Natural killer cell (primary cell): ENCODE measurements around the gene LYST. TPM values are rescaled to one million over a fixed set of nuclear protein-coding genes. Genes with fewer than 3 reads are reported as not detected.
A peak's percentile ranks its signal among the peaks of the same experiment; 100 is the strongest.

ENCODE experiments used
- ATAC-seq, 3 donors: fragments of 150-1000 bp in 2 of 3; fragments of 200-7000 bp in 1 of 3; cut with Tn5 transposase; 1 replicate in 1 of 3; 2 replicates in 2 of 3; pipeline ENCODE4 v1.10.0; 2021; ENCODE audit warnings: mild to moderate bottlenecking in 2 of 3, moderate library complexity in 2 of 3
- DNase-seq, 2 donors: peaks; one replicate each; pipeline versions ENCODE4 v3.0.0 to v3.0.0-alpha.2; 2013 to 2021; ENCODE audit warnings: mixed read lengths in 1 of 2
- H3K27ac ChIP-seq: one replicate; pipeline ENCODE4 v1.5.1; 2013; ENCODE audit warnings: mild to moderate bottlenecking, low read length
- H3K27me3 ChIP-seq: one replicate; pipeline ENCODE4 v1.6.1; 2013; ENCODE audit warnings: low read length; ENCODE audit not compliant: control insufficient read depth, insufficient read depth
- H3K36me3 ChIP-seq: one replicate; pipeline ENCODE4 v1.6.1; 2013; ENCODE audit warnings: low read length; ENCODE audit not compliant: control insufficient read depth, insufficient read depth
- H3K4me1 ChIP-seq: one replicate; pipeline ENCODE4 v1.6.1; 2013; ENCODE audit warnings: low read length; ENCODE audit not compliant: control insufficient read depth, insufficient read depth
- H3K4me3 ChIP-seq: one replicate; pipeline ENCODE4 v1.5.1; 2013; ENCODE audit warnings: low read length
- H3K9me3 ChIP-seq: one replicate; pipeline ENCODE4 v1.6.1; 2013; ENCODE audit warnings: low read length; ENCODE audit not compliant: control insufficient read depth, insufficient read depth
- H3K27ac Mint-ChIP-seq, 2 donors: one replicate each; pipeline ENCODE4 v1.8.0; 2022; ENCODE audit warnings: mild to moderate bottlenecking in 2 of 2, mixed read lengths in 2 of 2, moderate library complexity in 1 of 2
- H3K27me3 Mint-ChIP-seq, 2 donors: one replicate each; pipeline ENCODE4 v1.8.0; 2022; ENCODE audit warnings: low read depth in 2 of 2, mixed read lengths in 2 of 2
- H3K36me3 Mint-ChIP-seq: one replicate; pipeline ENCODE4 v1.8.0; 2022; ENCODE audit warnings: mixed read lengths
- H3K4me1 Mint-ChIP-seq, 2 donors: one replicate each; pipeline ENCODE4 v1.8.0; 2022; ENCODE audit warnings: mixed read lengths in 2 of 2
- H3K4me3 Mint-ChIP-seq: one replicate; pipeline ENCODE4 v1.8.0; 2022; ENCODE audit warnings: mild to moderate bottlenecking, moderate library complexity, mixed read lengths
- H3K9me3 Mint-ChIP-seq, 2 donors: one replicate each; pipeline ENCODE4 v1.8.0; 2022; ENCODE audit warnings: mixed read lengths in 2 of 2
- WGBS: methylation state at CpG from one replicate; pipeline ENCODE4 v1.1.7; 2013; ENCODE audit warnings: missing lambda C conversion rate; ENCODE audit not compliant: insufficient coverage; 5-methylcytosine and 5-hydroxymethylcytosine counted together
- intact Hi-C: fragments of 100-400 bp; cut with micrococcal nuclease; formaldehyde crosslinking; loops from one replicate; pipeline ENCODE4 v1.14.2; 2022
- total RNA-seq, 4 donors: library from RNA; stranded (reverse); fragments of 120-200 nt in 1 of 4; gene quantifications; one replicate each; pipeline versions ENCODE4 v1.2.3 to v1.2.4, GENCODE V29; 2013 to 2022
- TF ChIP-seq, protein P1 (sequence below): fragments of 200-600 bp; IDR thresholded peaks from one replicate; pipeline ENCODE4 v1.8.0; 2022; ENCODE audit warnings: antibody characterized with exemption

The LYST gene
- total RNA-seq, 3 donors from 2014 or later (not counting 1 experiment from before 2014, with no cell fraction given) = 89.9 to 115 (median 93.6) TPM

DNA sequence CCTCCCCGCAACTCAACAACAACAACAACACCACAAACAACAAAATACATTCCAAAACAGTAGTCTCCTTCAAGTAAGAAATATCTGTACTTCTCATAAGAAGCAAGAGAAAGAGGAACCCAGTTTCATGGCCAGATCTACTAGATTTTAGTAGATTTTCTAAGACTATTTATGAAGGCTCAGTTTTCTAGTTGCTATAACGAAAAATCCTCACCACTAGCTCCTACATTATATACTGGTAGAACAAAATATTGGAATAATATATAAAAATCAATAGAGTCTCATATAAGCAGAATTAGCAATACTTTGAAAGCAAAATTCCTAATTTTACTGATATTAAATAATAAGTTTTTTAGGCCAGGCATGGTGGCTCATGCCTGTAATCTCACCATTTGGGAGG, 86.9 kb downstream of the LYST start:
- TF ChIP-seq, protein P1, sequence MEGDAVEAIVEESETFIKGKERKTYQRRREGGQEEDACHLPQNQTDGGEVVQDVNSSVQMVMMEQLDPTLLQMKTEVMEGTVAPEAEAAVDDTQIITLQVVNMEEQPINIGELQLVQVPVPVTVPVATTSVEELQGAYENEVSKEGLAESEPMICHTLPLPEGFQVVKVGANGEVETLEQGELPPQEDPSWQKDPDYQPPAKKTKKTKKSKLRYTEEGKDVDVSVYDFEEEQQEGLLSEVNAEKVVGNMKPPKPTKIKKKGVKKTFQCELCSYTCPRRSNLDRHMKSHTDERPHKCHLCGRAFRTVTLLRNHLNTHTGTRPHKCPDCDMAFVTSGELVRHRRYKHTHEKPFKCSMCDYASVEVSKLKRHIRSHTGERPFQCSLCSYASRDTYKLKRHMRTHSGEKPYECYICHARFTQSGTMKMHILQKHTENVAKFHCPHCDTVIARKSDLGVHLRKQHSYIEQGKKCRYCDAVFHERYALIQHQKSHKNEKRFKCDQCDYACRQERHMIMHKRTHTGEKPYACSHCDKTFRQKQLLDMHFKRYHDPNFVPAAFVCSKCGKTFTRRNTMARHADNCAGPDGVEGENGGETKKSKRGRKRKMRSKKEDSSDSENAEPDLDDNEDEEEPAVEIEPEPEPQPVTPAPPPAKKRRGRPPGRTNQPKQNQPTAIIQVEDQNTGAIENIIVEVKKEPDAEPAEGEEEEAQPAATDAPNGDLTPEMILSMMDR = no peak
- peak overlapping the region in 1 of 2 donors; percentile 41 for H3K27ac Mint-ChIP-seq
- no peaks in the 10 kb centered on the region for H3K4me1 ChIP-seq
- H3K36me3 Mint-ChIP-seq = peaks cover 6% of the 10 kb centered on the region
- peaks cover 59% of the 10 kb centered on the region for H3K36me3 ChIP-seq
- H3K27ac ChIP-seq = no peak overlapping the region
- ATAC-seq (no peak), DNase-seq (no peak)
- no peaks in the 10 kb centered on the region for H3K27me3 Mint-ChIP-seq
- 100% methylated on average over 1 of the region's 2 CpGs for WGBS
- no peaks in the 10 kb centered on the region for H3K9me3 ChIP-seq
- no peaks in the 10 kb centered on the region for H3K9me3 Mint-ChIP-seq
- no peaks in the 10 kb centered on the region for H3K4me1 Mint-ChIP-seq
- no peaks in the 10 kb centered on the region for H3K27me3 ChIP-seq
- no peak overlapping the region for H3K4me3 Mint-ChIP-seq
- H3K4me3 ChIP-seq = no peak overlapping the region
- intact Hi-C loops = loop anchor here (5.0 kb wide), 1 partner anchor 193 kb away; no protein-coding TSS in a partner anchor

DNA sequence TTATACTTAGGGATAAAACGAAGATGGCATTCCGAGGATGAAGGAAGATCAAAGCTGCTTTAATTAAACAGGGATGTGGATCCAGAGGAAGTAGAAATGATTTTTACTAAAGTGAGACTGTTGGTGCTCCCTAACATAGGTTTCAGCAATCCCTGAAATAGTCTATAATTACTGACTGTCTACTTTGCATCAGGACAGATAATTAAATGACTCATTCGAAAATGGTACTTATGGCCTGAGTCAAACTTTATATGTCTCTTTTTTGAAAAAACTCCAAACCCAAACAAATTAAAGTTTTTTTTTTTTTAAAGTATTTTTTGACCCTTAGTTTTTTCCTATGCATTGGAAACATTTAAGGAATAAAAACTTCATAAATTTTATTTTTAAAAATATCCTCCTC, 90.3 kb downstream of the LYST start:
- H3K36me3 ChIP-seq = peaks cover 67% of the 10 kb centered on the region
- no peaks in the 10 kb centered on the region for H3K9me3 ChIP-seq
- intact Hi-C loops = no loop called here
- no peaks in the 10 kb centered on the region for H3K4me1 ChIP-seq
- DNase-seq (no peak), ATAC-seq (no peak)
- Mint-ChIP-seq H3K4me3 (no peak overlapping the region), H3K4me1 (no peaks in the 10 kb centered on the region), H3K36me3 (peaks cover 18% of the 10 kb centered on the region), H3K27me3 (no peaks in the 10 kb centered on the region), H3K27ac (no peak overlapping the region), H3K9me3 (no peaks in the 10 kb centered on the region)
- TF ChIP-seq, protein P1 = no peak
- H3K27me3 ChIP-seq = no peaks in the 10 kb centered on the region
- no peak overlapping the region for H3K27ac ChIP-seq
- 98% methylated on average over 2 of the region's 3 CpGs for WGBS
- no peak overlapping the region for H3K4me3 ChIP-seq

DNA sequence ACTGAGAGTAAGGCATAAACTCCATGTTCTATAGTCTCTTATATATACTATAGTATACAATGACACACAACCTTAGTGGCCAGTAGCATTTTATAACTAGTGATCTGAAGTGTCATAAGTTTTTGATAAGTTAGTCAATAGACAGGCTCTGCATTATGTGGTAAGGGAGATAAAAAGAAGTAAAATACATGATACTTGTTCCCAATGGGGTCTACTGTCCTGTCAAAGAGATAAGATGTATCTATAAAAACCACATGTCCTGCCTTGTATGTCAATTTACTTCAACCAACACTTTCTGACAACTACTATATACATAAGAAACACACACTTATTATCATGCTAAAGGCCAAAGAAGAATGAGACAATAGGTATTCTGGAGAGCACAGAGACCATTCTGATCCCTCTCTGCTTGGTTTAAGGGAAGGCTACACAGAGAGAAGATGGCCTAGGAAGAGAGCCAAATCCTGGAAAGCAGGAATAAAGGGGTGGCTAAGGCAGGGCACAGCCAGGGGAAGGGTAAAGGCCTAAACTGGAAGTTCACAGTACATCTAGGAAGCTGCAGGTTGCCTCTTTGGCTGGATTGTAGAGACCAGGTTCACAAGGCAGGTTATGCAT, 91.4 kb downstream of the LYST start:
- TF ChIP-seq, protein P1 = no peak
- Histone ChIP-seq H3K4me1 (no peaks in the 10 kb centered on the region), H3K4me3 (no peak overlapping the region), H3K27ac (no peak overlapping the region), H3K36me3 (peaks cover 63% of the 10 kb centered on the region), H3K9me3 (no peaks in the 10 kb centered on the region), H3K27me3 (no peaks in the 10 kb centered on the region)
- DNase-seq = no peak
- peak overlapping the region in 1 of 2 donors; percentile 2 for H3K27ac Mint-ChIP-seq
- ATAC-seq = no peak
- H3K27me3 Mint-ChIP-seq = no peaks in the 10 kb centered on the region
- H3K36me3 Mint-ChIP-seq = peaks cover 18% of the 10 kb centered on the region
- H3K4me1 Mint-ChIP-seq = no peaks in the 10 kb centered on the region
- H3K4me3 Mint-ChIP-seq = no peak overlapping the region
- intact Hi-C loops = no loop called here
- no peaks in the 10 kb centered on the region for H3K9me3 Mint-ChIP-seq

DNA sequence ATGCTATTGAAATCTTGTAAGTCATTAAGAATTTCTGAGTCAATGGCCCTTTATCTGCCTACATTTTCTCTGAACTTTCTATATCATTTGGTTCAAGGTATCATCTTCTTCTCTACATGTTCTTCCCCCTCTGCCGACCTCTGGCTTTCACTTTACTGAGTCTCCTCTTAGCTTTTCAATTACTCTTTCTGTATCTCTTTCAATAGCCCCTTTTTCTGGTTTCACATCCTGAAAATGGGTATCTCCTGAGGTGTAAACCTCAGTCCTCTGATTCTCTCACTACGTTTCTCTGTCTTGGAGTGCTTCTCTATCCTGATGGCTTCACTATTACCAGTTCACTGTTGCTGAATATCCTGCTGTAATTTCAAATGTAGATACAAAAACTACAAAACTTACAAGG, 98.9 kb downstream of the LYST start:
- H3K36me3 Mint-ChIP-seq = no peaks in the 10 kb centered on the region
- no peaks in the 10 kb centered on the region for H3K4me1 ChIP-seq
- H3K9me3 Mint-ChIP-seq = no peaks in the 10 kb centered on the region
- H3K4me3 Mint-ChIP-seq = no peak overlapping the region
- H3K27me3 ChIP-seq = no peaks in the 10 kb centered on the region
- DNase-seq (no peak), ATAC-seq (no peak)
- intact Hi-C loops = no loop called here
- H3K36me3 ChIP-seq = peaks cover 74% of the 10 kb centered on the region
- no peak overlapping the region for H3K27ac ChIP-seq
- WGBS = 37% methylated on average over 2 of the region's 2 CpGs
- TF ChIP-seq, protein P1 = no peak
- no peaks in the 10 kb centered on the region for H3K4me1 Mint-ChIP-seq
- peak overlapping the region in 1 of 2 donors; percentile 5 for H3K27ac Mint-ChIP-seq
- H3K4me3 ChIP-seq = no peak overlapping the region
- H3K9me3 ChIP-seq = no peaks in the 10 kb centered on the region
- no peaks in the 10 kb centered on the region for H3K27me3 Mint-ChIP-seq
